ENCODE data around the gene CTNND2. TPM values are rescaled to one million over a fixed set of nuclear protein-coding genes. Genes with fewer than 3 reads are reported as not detected.

Gene CTNND2
- polyA plus RNA-seq, 1 of the 3 experiments (the other 2 are of a cell fraction): not detected

GRCh38 chr5:11026543-11026942, 877.7 kb downstream of the CTNND2 start:
- Histone ChIP-seq H3K27me3 (ENCODE audit: insufficient read depth) (no peaks in the 10 kb centered on the region), H3F3A (replicated peaks; ENCODE audit: insufficient read depth) (no peaks in the 10 kb centered on the region), H3K27ac (ENCODE audit: low read depth in 2 of 2, low read length in 1 of 2) (no peak overlapping the region), H3K4me1 (ENCODE audit: control insufficient read depth in 1 of 2, insufficient read depth in 2 of 2, low read depth in 1 of 2, low read length in 1 of 2) (no peaks in the 10 kb centered on the region), H3K79me2 (ENCODE audit: insufficient read depth) (no peaks in the 10 kb centered on the region), H3K4me2 (no peak overlapping the region), H3K9me3 (no peaks in the 10 kb centered on the region), H3K36me3 (replicated peaks in 1 of 2; ENCODE audit: control insufficient read depth in 1 of 2, insufficient read depth in 2 of 2, low read length in 1 of 2) (no peaks in the 10 kb centered on the region), H3K9me2 (no peaks in the 10 kb centered on the region), H3K4me3 (ENCODE audit: low read depth in 2 of 2, low read length in 1 of 2) (no peak overlapping the region), H3K9ac (no peak overlapping the region), H2AFZ (ENCODE audit: low read depth) (no peak overlapping the region), H4K20me1 (ENCODE audit: insufficient read depth) (no peaks in the 10 kb centered on the region)
- TF ChIP-seq FOSL2 (IDR thresholded peaks at IDR 0.05; ENCODE audit: borderline replicate concordance, low read depth) (no peak), FOXJ3 (CRISPR knock-in tag; IDR thresholded peaks at IDR 0.05) (no peak), TCF12 (IDR thresholded peaks at IDR 0.05) (no peak), RXRA (IDR thresholded peaks at IDR 0.05; ENCODE audit: borderline replicate concordance, low read depth) (no peak), EZH2phosphoT487 (IDR thresholded peaks at IDR 0.05; ENCODE audit: borderline replicate concordance, low read depth) (no peak), SMC3 (IDR thresholded peaks at IDR 0.05; ENCODE audit: low read depth, low read length) (no peak), CHD2 (IDR thresholded peaks at IDR 0.05; ENCODE audit: low read length, partially characterized antibody) (no peak), MAX (IDR thresholded peaks at IDR 0.05; ENCODE audit: low read depth) (no peak), RCOR1 (IDR thresholded peaks at IDR 0.05; ENCODE audit: low read length) (no peak), TAF1 (IDR thresholded peaks at IDR 0.05; ENCODE audit: borderline replicate concordance, low read depth, low read length) (no peak), JUND (IDR thresholded peaks at IDR 0.05) (no peak), EP300 (IDR thresholded peaks at IDR 0.05; ENCODE audit: borderline replicate concordance in 1 of 2, low read depth in 1 of 2, low read length in 1 of 2) (no peak), MEF2A (IDR thresholded peaks at IDR 0.05; ENCODE audit: borderline replicate concordance, low read depth) (no peak), GABPA (IDR thresholded peaks at IDR 0.05; ENCODE audit: low read depth) (no peak), PBX3 (IDR thresholded peaks at IDR 0.05) (no peak), GATA2 (CRISPR knock-in tag; IDR thresholded peaks at IDR 0.05) (no peak), USF2 (IDR thresholded peaks at IDR 0.05; ENCODE audit: borderline replicate concordance, low read depth, low read length) (no peak)
- ChIA-PET POLR2A (no interaction called here), CTCF (no interaction called here)
- no peak for DNase-seq
- WGBS (ENCODE audit: low lambda C conversion rate): 21% methylated on average over 2 of the region's 2 CpGs

- no peaks in the 10 kb centered on the region for H3F3A ChIP-seq (replicated peaks; ENCODE audit: insufficient read depth)
- H4K20me1 ChIP-seq (ENCODE audit: insufficient read depth): no peaks in the 10 kb centered on the region
- CTCF ChIA-PET: no interaction called here
- DNase-seq: no peak
- no peaks in the 10 kb centered on the region for H3K9me3 ChIP-seq
- no peak for TF ChIP-seq FOXJ3 (CRISPR knock-in tag; IDR thresholded peaks at IDR 0.05)
- no peak for TF ChIP-seq USF2 (IDR thresholded peaks at IDR 0.05; ENCODE audit: borderline replicate concordance, low read depth, low read length)
- TF ChIP-seq GABPA (IDR thresholded peaks at IDR 0.05; ENCODE audit: low read depth): no peak
- no peak for TF ChIP-seq CHD2 (IDR thresholded peaks at IDR 0.05; ENCODE audit: low read length, partially characterized antibody)
- no peak for TF ChIP-seq TCF12 (IDR thresholded peaks at IDR 0.05)
- no peak for TF ChIP-seq FOSL2 (IDR thresholded peaks at IDR 0.05; ENCODE audit: borderline replicate concordance, low read depth)
- TF ChIP-seq MEF2A (IDR thresholded peaks at IDR 0.05; ENCODE audit: borderline replicate concordance, low read depth): no peak
- no peak for TF ChIP-seq EP300 (IDR thresholded peaks at IDR 0.05; ENCODE audit: borderline replicate concordance in 1 of 2, low read depth in 1 of 2, low read length in 1 of 2)
- TF ChIP-seq TEAD4 (IDR thresholded peaks at IDR 0.05; ENCODE audit: borderline replicate concordance, insufficient read depth): no peak
- TF ChIP-seq RFX5 (IDR thresholded peaks at IDR 0.05; ENCODE audit: low read length): no peak
- TF ChIP-seq MXI1 (IDR thresholded peaks at IDR 0.05; ENCODE audit: low read depth, low read length): no peak
- no peak for TF ChIP-seq CTCF (IDR thresholded peaks at IDR 0.05)
- H3K4me3 ChIP-seq (ENCODE audit: low read depth in 2 of 2, low read length in 1 of 2): no peak overlapping the region
- H3K4me2 ChIP-seq: no peak overlapping the region
- H3K9me2 ChIP-seq: no peaks in the 10 kb centered on the region
- no peaks in the 10 kb centered on the region for H3K79me2 ChIP-seq (ENCODE audit: insufficient read depth)
- POLR2A ChIA-PET: no interaction called here
- no peaks in the 10 kb centered on the region for H3K27me3 ChIP-seq (ENCODE audit: insufficient read depth)
- H3K4me1 ChIP-seq (ENCODE audit: control insufficient read depth in 1 of 2, insufficient read depth in 2 of 2, low read depth in 1 of 2, low read length in 1 of 2): no peaks in the 10 kb centered on the region
- no peak overlapping the region for H2AFZ ChIP-seq (ENCODE audit: low read depth)
- H3K27ac ChIP-seq (ENCODE audit: low read depth in 2 of 2, low read length in 1 of 2): no peak overlapping the region
- 16% methylated on average over 1 of the region's 1 CpG for WGBS (ENCODE audit: low lambda C conversion rate)
- H3K36me3 ChIP-seq (replicated peaks in 1 of 2; ENCODE audit: control insufficient read depth in 1 of 2, insufficient read depth in 2 of 2, low read length in 1 of 2): no peaks in the 10 kb centered on the region
- no peak overlapping the region for H3K9ac ChIP-seq
Observed at GRCh38 chr5:11023945-11024344, 880.3 kb downstream of the CTNND2 start.

All from SK-N-SH (cell line).